AG04450 (cell line): ENCODE measurements around the gene CDH26. TPM values are rescaled to one million over a fixed set of nuclear protein-coding genes. Genes with fewer than 3 reads are reported as not detected.

Experiments
- CTCF ChIA-PET: fragments of 300-600, 350-600 bp; formaldehyde crosslinking; extraction: SDS; loops from one replicate; lab custom pipeline; 2022; ENCODE audit warnings: antibody characterized with exemption, inconsistent platforms; lab: Charles Lee
- POLR2A ChIA-PET: fragments of 350-600 bp; formaldehyde crosslinking; extraction: SDS; loops from one replicate; lab custom pipeline; 2021; ENCODE audit warnings: antibody characterized with exemption, inconsistent platforms; lab: Yijun Ruan, JAX
- DNase-seq: peaks from one replicate; pipeline ENCODE4 v3.0.0-alpha.2; 2011; ENCODE audit warnings: low read depth, low spot score
- H3K27ac ChIP-seq: one replicate; pipeline ENCODE4 v1.5.1; 2012; ENCODE audit warnings: low read depth, low read length, control low read depth
- H3K27me3 ChIP-seq: one replicate; pipeline ENCODE4 v1.6.0; 2012; ENCODE audit warnings: low read length; ENCODE audit not compliant: control insufficient read depth, insufficient read depth
- H3K4me3 ChIP-seq: 2 replicates; pipeline ENCODE4 v1.5.1; 2011; ENCODE audit warnings: mild to moderate bottlenecking, low read depth, low read length, control low read depth
- H3K9me3 ChIP-seq: 2 replicates; pipeline ENCODE4 v1.5.1; 2012; ENCODE audit warnings: low read length; ENCODE audit not compliant: control insufficient read depth, insufficient read depth
- polyA plus RNA-seq: library from polyadenylated mRNA; depleted of rRNA; stranded (reverse); fragments of >200 nt; gene quantifications from 2 replicates; pipeline ENCODE4 v1.2.3, GENCODE V29; 2011
- TF ChIP-seq, protein P1 (sequence below): IDR thresholded peaks from 2 replicates; pipeline ENCODE4 v1.5.1; 2011; ENCODE audit warnings: low read depth, low read length, control low read depth, inconsistent platforms

CDH26 gene
- polyA plus RNA-seq, 1 experiment, result 0.10 TPM

DNA sequence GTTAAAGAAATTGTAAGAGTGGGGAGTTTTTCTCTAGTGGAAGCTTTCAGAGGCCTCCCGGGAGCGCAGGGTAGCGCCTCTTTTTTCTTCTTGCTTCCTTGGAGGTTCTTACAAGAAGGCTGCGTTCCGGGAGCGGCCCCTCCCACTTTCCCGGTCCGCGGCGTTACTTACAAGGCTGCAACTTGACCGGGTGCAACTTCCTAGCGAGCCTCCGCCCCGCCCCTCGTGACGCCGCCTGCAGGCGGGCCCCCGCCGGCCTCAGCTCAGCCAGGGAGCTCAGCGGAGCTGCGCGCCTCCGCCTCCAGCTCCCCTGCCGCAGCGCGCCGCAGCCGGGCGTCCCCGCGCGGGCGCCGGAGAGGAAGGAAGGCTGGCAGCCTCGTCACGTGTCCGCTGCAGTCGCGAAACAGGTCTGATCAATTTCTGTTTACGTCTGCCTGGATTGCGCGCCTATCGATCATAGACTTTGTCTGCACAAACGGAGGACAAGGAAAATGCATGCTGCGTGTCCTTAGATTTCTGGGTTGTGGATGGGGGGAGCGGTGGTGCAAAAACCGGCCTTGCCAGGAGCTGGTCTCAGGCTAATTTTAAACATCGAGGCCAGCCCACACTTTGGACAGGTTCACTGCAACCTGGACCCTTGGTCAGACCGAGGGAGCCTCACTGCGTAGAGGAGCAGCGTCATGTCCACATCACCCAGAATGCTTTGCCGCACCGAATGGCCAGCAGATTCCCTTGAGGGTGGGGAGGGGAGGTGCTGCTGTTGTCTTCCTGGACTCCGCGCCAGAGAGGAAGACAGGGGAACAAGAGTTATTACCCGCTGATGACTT is 17.9 kb upstream of the CDH26 start, which contains the start of the genes FAM217B and PPP1R3D:
FAM217B (plus strand) TSS at position 261 of the 827 bp plus-strand sequence. CDS start 3,555 bp downstream, outside the sequence.
PPP1R3D (minus strand) TSS at position 177 of the 827 bp plus-strand sequence. CDS start 374 bp downstream, outside the sequence.
- H3K27ac ChIP-seq, result peak within 1 kb of the TSS; percentile 97
- CTCF ChIA-PET, result interaction anchor here (0.9 to 3.3 kb wide), 7 partner anchors 8 to 197 kb away, joined by 3 to 10 read pairs (median 3); no protein-coding TSS in a partner anchor
- TF ChIP-seq, protein P1, sequence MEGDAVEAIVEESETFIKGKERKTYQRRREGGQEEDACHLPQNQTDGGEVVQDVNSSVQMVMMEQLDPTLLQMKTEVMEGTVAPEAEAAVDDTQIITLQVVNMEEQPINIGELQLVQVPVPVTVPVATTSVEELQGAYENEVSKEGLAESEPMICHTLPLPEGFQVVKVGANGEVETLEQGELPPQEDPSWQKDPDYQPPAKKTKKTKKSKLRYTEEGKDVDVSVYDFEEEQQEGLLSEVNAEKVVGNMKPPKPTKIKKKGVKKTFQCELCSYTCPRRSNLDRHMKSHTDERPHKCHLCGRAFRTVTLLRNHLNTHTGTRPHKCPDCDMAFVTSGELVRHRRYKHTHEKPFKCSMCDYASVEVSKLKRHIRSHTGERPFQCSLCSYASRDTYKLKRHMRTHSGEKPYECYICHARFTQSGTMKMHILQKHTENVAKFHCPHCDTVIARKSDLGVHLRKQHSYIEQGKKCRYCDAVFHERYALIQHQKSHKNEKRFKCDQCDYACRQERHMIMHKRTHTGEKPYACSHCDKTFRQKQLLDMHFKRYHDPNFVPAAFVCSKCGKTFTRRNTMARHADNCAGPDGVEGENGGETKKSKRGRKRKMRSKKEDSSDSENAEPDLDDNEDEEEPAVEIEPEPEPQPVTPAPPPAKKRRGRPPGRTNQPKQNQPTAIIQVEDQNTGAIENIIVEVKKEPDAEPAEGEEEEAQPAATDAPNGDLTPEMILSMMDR, result peak; percentile 12; the same call in 1 of the 2 replicates

DNA sequence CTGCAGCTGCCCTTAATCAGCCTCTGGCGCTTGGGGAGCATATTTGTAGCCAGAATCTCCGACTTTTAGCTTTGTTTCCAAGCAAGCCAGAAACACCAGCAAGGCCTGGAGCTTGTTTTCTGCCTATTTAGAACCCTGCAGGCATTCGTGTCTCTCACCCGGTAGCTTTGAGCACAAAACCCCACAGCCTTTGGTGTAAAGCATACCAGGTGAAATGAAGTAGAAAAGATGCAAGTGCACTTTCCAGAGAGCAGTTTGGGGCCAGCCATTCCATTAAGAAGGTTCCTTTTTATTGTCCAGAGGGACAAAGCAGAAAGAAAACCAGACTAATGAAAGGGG is 17.3 kb upstream of the CDH26 start:
- DNase-seq, result no peak
- Histone ChIP-seq H3K4me3 (peak overlapping the region; percentile 89), H3K27ac (peak overlapping the region; percentile 97), H3K27me3 (no peaks in the 10 kb centered on the region), H3K9me3 (peaks cover 7% of the 10 kb centered on the region; the same call in 1 of the 2 replicates)
- TF ChIP-seq, protein P1, result no peak
- ChIA-PET POLR2A (no interaction called here), CTCF (interaction anchor here (0.9 to 3.3 kb wide), 6 partner anchors 8 to 197 kb away, joined by 3 to 10 read pairs (median 3); no protein-coding TSS in a partner anchor)

More for the DNA sequence above, 17.9 kb upstream of the CDH26 start, which contains the start of the genes FAM217B and PPP1R3D:
- Histone ChIP-seq H3K4me3 (peak within 1 kb of the TSS; percentile 89), H3K27me3 (no peaks in the 10 kb centered on the region), H3K9me3 (peaks cover 7% of the 10 kb centered on the region; the same call in 1 of the 2 replicates)
- POLR2A ChIA-PET, result interaction anchor here (0.6 to 1.0 kb wide), 4 partner anchors 106 to 1554 kb away, joined by 3 to 5 read pairs (median 3); no protein-coding TSS in a partner anchor
- peak; percentile 91 for DNase-seq

DNA sequence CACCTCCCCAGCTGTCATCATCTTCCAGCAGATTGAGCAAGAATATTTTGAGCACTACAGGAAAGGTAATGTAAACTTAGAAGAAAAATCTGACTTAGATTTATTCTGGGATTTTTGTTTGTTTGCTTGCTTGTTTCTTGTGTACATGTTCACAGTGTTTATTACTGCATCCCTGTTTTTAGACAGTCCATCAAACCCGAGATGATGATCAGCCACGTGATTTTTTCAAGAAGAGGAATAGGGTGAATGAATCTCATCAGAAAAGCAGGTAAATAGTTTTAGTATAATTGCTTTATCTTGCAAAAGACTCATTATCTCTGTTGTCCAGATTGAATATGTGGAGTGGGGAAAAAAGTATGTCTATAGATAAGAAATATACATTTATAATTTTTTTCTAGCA is 16.0 kb upstream of the CDH26 start:
- ChIA-PET CTCF (no interaction called here), POLR2A (no interaction called here)
- no peak for DNase-seq
- no peak overlapping the region for H3K27ac ChIP-seq
- H3K9me3 ChIP-seq, result peaks cover 7% of the 10 kb centered on the region; the same call in 1 of the 2 replicates
- TF ChIP-seq, protein P1, result no peak
- H3K27me3 ChIP-seq, result no peaks in the 10 kb centered on the region
- H3K4me3 ChIP-seq, result no peak overlapping the region

DNA sequence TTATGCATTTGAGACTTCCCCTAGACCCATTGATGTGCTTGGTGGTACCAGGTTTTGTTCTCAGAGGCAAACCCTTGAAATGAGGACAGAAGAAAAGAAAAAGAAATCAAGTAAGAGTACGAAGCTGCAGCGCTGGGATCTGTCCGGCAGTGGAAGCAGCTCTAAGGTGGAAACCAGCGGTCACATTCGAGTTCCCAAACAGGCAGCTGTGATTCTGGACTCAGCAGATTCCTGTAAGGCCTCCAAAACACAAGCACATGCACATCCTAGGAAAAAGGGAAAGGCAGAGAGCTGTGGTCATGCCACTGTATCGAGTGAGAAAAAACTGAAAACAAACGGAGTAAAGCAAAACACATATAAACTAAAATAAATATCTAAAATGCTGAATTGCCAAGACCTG is 13.5 kb upstream of the CDH26 start:
- Histone ChIP-seq H3K4me3 (no peak overlapping the region), H3K9me3 (peaks cover 2% of the 10 kb centered on the region; the same call in 1 of the 2 replicates), H3K27me3 (no peaks in the 10 kb centered on the region), H3K27ac (no peak overlapping the region)
- ChIA-PET POLR2A (no interaction called here), CTCF (interaction anchor here (0.9 to 1.2 kb wide), 2 partner anchors 10 to 113 kb away, joined by 3 to 6 read pairs; no protein-coding TSS in a partner anchor)
- TF ChIP-seq, protein P1, result no peak
- no peak for DNase-seq
